HG03575 (cell line): ENCODE data around the gene OCIAD2.
"Not testable (repeated sequence)": the region's sequence is repeated elsewhere in the genome, so short reads cannot be mapped to it uniquely, and the experiment has no call there.

Source experiments
- ATAC-seq: cut with Tn5 transposase; IDR thresholded peaks from one replicate; pipeline ENCODE4 v1.9.1; 2021; ENCODE audit not compliant: unreplicated experiment, insufficient number of reproducible peaks, low FRiP score; ENCODE audit errors: extremely low read depth

OCIAD2 gene

GRCh38 chr4:48863728-48864127, 42.8 kb downstream of the OCIAD2 start:
- ATAC-seq: no peak

- ATAC-seq: no peak
Observed at GRCh38 chr4:48862661-48863060, 43.9 kb downstream of the OCIAD2 start.

GRCh38 chr4:48862038-48862437, 44.5 kb downstream of the OCIAD2 start:
- no peak for ATAC-seq

- no peak for ATAC-seq
Observed at GRCh38 chr4:48858130-48858529, 48.4 kb downstream of the OCIAD2 start.

- no peak for ATAC-seq
Observed at GRCh38 chr4:48854982-48855381, 51.6 kb downstream of the OCIAD2 start.

- ATAC-seq: no peak
Observed at GRCh38 chr4:48854395-48854683, 52.2 kb downstream of the OCIAD2 start.

GRCh38 chr4:48853604-48854394, 52.8 kb downstream of the OCIAD2 start:
- ATAC-seq: no peak

- no peak for ATAC-seq
Observed at GRCh38 chr4:48851651-48852050, 54.9 kb downstream of the OCIAD2 start.

- not testable (repeated sequence) for ATAC-seq
Observed at GRCh38 chr4:48848799-48849198, 57.8 kb downstream of the OCIAD2 start.

GRCh38 chr4:48844843-48845242, 61.7 kb downstream of the OCIAD2 start:
- ATAC-seq: no peak

- no peak for ATAC-seq
Observed at GRCh38 chr4:48841045-48841827, 65.3 kb downstream of the OCIAD2 start.

- ATAC-seq: no peak
Observed at GRCh38 chr4:48836658-48837057, 69.9 kb downstream of the OCIAD2 start.
